Body of pancreas (tissue), 4 donors: ENCODE data around the gene COBL. TPM values are rescaled to one million over a fixed set of nuclear protein-coding genes. Genes with fewer than 3 reads are reported as not detected.
A peak's percentile ranks its signal among the peaks of the same experiment; 100 is the strongest.

Experiments
- ATAC-seq: fragments of 150-250 bp; one replicate; pipeline ENCODE4 v1.9.1; 2016
- DNase-seq, 4 donors: peaks; one replicate each; pipeline ENCODE4 v3.0.0-alpha.2; 2019
- H3K27ac ChIP-seq, 4 donors: fragments of 200-600 bp; sonication (generic); 1 replicate in 3 of 4; 2 replicates in 1 of 4; pipeline versions ENCODE4 v1.5.1 to v1.6.1; 2016 to 2019; ENCODE audit warnings: mild to moderate bottlenecking in 1 of 4, mixed read lengths in 1 of 4, moderate library complexity in 1 of 4
- H3K27me3 ChIP-seq, 2 donors: fragments of 200-600 bp; sonication (generic); one replicate each; pipeline ENCODE4 v1.6.0; 2016; ENCODE audit warnings: mild to moderate bottlenecking in 1 of 2
- H3K36me3 ChIP-seq, 2 donors: fragments of 200-600 bp; sonication (generic); replicated peaks in 1 of 2; 2 replicates each; pipeline ENCODE4 v1.5.1; 2016; ENCODE audit warnings: low read depth in 2 of 2; ENCODE audit not compliant: insufficient read depth in 1 of 2
- H3K4me1 ChIP-seq: fragments of 200-600 bp; sonication (generic); one replicate; pipeline ENCODE4 v1.6.0; 2016
- H3K4me3 ChIP-seq, 2 donors: fragments of 200-600 bp; sonication (generic); 1 replicate in 1 of 2; 2 replicates in 1 of 2; pipeline ENCODE4 v1.5.1; 2016 to 2019
- H3K9me3 ChIP-seq, 3 donors: fragments of 200-600 bp; sonication (generic); 1 replicate in 2 of 3; 2 replicates in 1 of 3; pipeline ENCODE4 v1.5.1; 2016
- CTCF ChIP-seq, 7 experiments: fragments of 450-650 bp in 4 of 7; fragments of 200-600 bp in 3 of 7; sonication (generic) in 3 of 7; IDR thresholded peaks; one replicate each; pipeline ENCODE4 v1.5.1; 2016 to 2019; ENCODE audit warnings: antibody characterized with exemption in 7 of 7
- POLR2A ChIP-seq, 3 donors: fragments of 450-650 bp; IDR thresholded peaks; one replicate each; pipeline ENCODE4 v1.6.1; 2016; ENCODE audit warnings: antibody characterized with exemption in 3 of 3, mild to moderate bottlenecking in 2 of 3
- WGBS, 2 donors: methylation state at CpG; one replicate each; pipeline ENCODE4 v1.1.5; 2017; 5-methylcytosine and 5-hydroxymethylcytosine counted together
- intact Hi-C: fragments of 100-400 bp; cut with DNase I; formaldehyde crosslinking; loops from one replicate; pipeline ENCODE4 v1.15.1; 2023
- total RNA-seq, 2 donors: library from RNA; depleted of rRNA; stranded (reverse); fragments of >200 nt; gene quantifications; one replicate each; pipeline ENCODE4 v1.1.0, GENCODE V29; 2016

The COBL gene
- total RNA-seq, 2 donors from 2014 or later = 22.3 to 25.4 TPM

DNA sequence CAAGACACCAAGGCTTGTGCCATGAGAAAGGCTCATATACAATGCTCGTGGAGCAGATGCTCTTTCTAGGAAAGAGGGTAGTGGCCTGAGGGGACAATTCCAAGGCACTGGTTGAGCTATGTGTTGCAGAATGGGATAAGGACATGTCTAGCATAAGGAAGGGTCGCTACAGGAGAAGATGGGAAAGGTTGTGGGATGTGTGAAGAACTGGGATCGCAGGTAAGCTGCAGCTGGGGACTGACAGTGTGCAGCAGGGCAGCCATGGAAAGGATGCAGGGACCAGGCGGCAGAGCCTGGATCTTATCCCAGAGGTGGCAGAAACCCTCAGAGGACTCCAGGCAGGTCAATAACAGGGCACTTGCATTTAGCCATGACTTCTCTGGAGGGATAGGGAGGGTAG, 56.1 kb downstream of the COBL start:
- no peaks in the 10 kb centered on the region for H3K27me3 ChIP-seq
- WGBS, 2 donors = 81 to 93% methylated on average over 4 of the region's 4 CpGs
- DNase-seq (no peak), ATAC-seq (no peak)
- H3K36me3 ChIP-seq = no peaks in the 10 kb centered on the region
- peaks cover 54% of the 10 kb centered on the region for H3K4me1 ChIP-seq
- TF ChIP-seq POLR2A (IDR thresholded peaks at IDR 0.05) = no peak
- no peak for TF ChIP-seq CTCF (IDR thresholded peaks at IDR 0.05)
- no peak overlapping the region for H3K4me3 ChIP-seq
- peak overlapping the region in 3 of 4 donors; percentile 32 to 95 (median 87) for H3K27ac ChIP-seq
- intact Hi-C loops = no loop called here
- no peaks in the 10 kb centered on the region for H3K9me3 ChIP-seq

GRCh38 chr7:51259766-51260165, 56.8 kb downstream of the COBL start:
- intact Hi-C loops = no loop called here
- WGBS, 2 donors = 83 to 84% methylated on average over 4 of the region's 4 CpGs
- no peaks in the 10 kb centered on the region for H3K9me3 ChIP-seq
- TF ChIP-seq CTCF (IDR thresholded peaks at IDR 0.05) = no peak
- no peak for TF ChIP-seq POLR2A (IDR thresholded peaks at IDR 0.05)
- H3K4me3 ChIP-seq = no peak overlapping the region
- no peaks in the 10 kb centered on the region for H3K27me3 ChIP-seq
- H3K27ac ChIP-seq = no peak overlapping the region
- no peaks in the 10 kb centered on the region for H3K36me3 ChIP-seq
- DNase-seq (no peak), ATAC-seq (no peak)
- H3K4me1 ChIP-seq = peaks cover 47% of the 10 kb centered on the region

GRCh38 chr7:51256916-51257315, 59.7 kb downstream of the COBL start:
- no peak for ATAC-seq
- intact Hi-C loops = no loop called here
- DNase-seq = no peak
- H3K27me3 ChIP-seq = no peaks in the 10 kb centered on the region
- H3K27ac ChIP-seq = no peak overlapping the region
- H3K9me3 ChIP-seq = no peaks in the 10 kb centered on the region
- H3K36me3 ChIP-seq = no peaks in the 10 kb centered on the region
- 85 to 87% methylated on average over 4 of the region's 4 CpGs for WGBS, 2 donors
- H3K4me3 ChIP-seq = no peak overlapping the region
- peaks cover 21% of the 10 kb centered on the region for H3K4me1 ChIP-seq
- no peak for TF ChIP-seq CTCF (IDR thresholded peaks at IDR 0.05)
- no peak for TF ChIP-seq POLR2A (IDR thresholded peaks at IDR 0.05)

DNA sequence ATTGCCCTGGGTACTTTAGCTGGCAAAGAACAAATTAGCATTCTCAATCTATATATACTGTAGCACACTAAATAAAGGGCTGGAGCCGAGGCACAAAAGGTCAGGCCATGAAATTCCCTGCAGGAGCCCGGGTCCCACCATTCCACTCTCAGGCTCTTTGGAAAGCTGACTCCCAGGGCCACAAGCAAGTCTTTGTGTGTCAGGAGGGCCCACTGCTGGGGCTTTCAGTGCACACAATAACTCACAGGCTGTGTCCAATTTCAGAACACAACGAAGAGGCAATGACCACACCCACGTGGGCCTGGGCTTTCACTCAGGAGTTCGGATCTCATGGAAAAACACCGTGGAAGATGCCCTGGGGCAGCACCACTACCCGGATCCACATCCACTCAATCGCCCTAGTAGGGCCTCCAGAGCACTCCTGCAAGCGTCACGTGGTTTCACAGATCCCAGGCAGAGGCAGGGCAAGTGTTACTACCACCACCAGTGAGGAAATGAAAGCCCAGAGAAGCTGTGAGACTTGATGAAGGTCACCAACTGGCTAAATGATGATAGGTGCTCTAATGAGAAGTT, 60.3 kb downstream of the COBL start:
- peak overlapping the region in 2 of 4 donors; percentile 22 to 52 for H3K27ac ChIP-seq
- TF ChIP-seq CTCF (IDR thresholded peaks at IDR 0.05) (no peak), POLR2A (IDR thresholded peaks at IDR 0.05) (no peak)
- 73 to 80% methylated on average over 8 to 10 of the region's 10 CpGs for WGBS, 2 donors
- no peaks in the 10 kb centered on the region for H3K27me3 ChIP-seq
- no peak for ATAC-seq
- peaks cover 15% of the 10 kb centered on the region for H3K4me1 ChIP-seq
- intact Hi-C loops = no loop called here
- H3K36me3 ChIP-seq = no peaks in the 10 kb centered on the region
- H3K4me3 ChIP-seq = no peak overlapping the region
- DNase-seq = no peak
- H3K9me3 ChIP-seq = no peaks in the 10 kb centered on the region

- Histone ChIP-seq H3K27me3 (no peaks in the 10 kb centered on the region), H3K36me3 (no peaks in the 10 kb centered on the region), H3K27ac (peak overlapping the region in 3 of 4 donors; percentile 22 to 52 (median 39)), H3K4me1 (peaks cover 8% of the 10 kb centered on the region), H3K9me3 (no peaks in the 10 kb centered on the region), H3K4me3 (no peak overlapping the region)
- DNase-seq (no peak), ATAC-seq (peak; percentile 67)
- TF ChIP-seq CTCF (IDR thresholded peaks at IDR 0.05) (no peak), POLR2A (IDR thresholded peaks at IDR 0.05) (no peak)
- intact Hi-C loops = no loop called here
- 67 to 69% methylated on average over 6 to 11 of the region's 11 CpGs for WGBS, 2 donors
Measured at GRCh38 chr7:51255536-51256208, 60.9 kb downstream of the COBL start.
